ENCODE data around the gene SOX13.

The SOX13 gene

GRCh38 chr1:204150702-204151551 is 78.0 kb downstream of the SOX13 start:
- no peak for TF ChIP-seq CTCF (IDR thresholded peaks at IDR 0.05)

- no peak for TF ChIP-seq CTCF (IDR thresholded peaks at IDR 0.05)
Observed at GRCh38 chr1:204151552-204152309, 78.8 kb downstream of the SOX13 start, which contains the start of gene ETNK2. TSS of gene ETNK2 (minus strand) at chr1:204152044. CDS start at chr1:204151852, 192 bp downstream.

- TF ChIP-seq CTCF (IDR thresholded peaks at IDR 0.05): no peak
Observed at GRCh38 chr1:204152310-204153044, 79.6 kb downstream of the SOX13 start.

GRCh38 chr1:204153667-204154066 is 80.8 kb downstream of the SOX13 start:
- no peak for TF ChIP-seq CTCF (IDR thresholded peaks at IDR 0.05)

- TF ChIP-seq CTCF (IDR thresholded peaks at IDR 0.05): no peak
Observed at GRCh38 chr1:204154568-204155255, 81.8 kb downstream of the SOX13 start.

- no peak for TF ChIP-seq CTCF (IDR thresholded peaks at IDR 0.05)
Observed at GRCh38 chr1:204155881-204156280, 83.0 kb downstream of the SOX13 start.

- TF ChIP-seq CTCF (IDR thresholded peaks at IDR 0.05): no peak
Observed at GRCh38 chr1:204157962-204158361, 85.0 kb downstream of the SOX13 start.
